ENCODE data around the gene UROC1.
A peak's percentile ranks its signal among the peaks of the same experiment; 100 is the strongest.

The UROC1 gene

GRCh38 chr3:126530171-126531050, 12.8 kb upstream of the UROC1 start:
- peak in 1 of 2 donors; percentile 42 for DNase-seq

- DNase-seq: no peak
These were observed 12.1 kb upstream of the UROC1 start for GRCh38 chr3:126529585-126530170.

GRCh38 chr3:126528800-126529541, 11.4 kb upstream of the UROC1 start:
- no peak for DNase-seq

GRCh38 chr3:126528419-126528799, 10.8 kb upstream of the UROC1 start:
- DNase-seq: no peak

GRCh38 chr3:126527455-126528211, 10.1 kb upstream of the UROC1 start:
- no peak for DNase-seq

- no peak for DNase-seq
These were observed 9.4 kb upstream of the UROC1 start for GRCh38 chr3:126527006-126527405.

GRCh38 chr3:126526668-126527005, 9.1 kb upstream of the UROC1 start:
- no peak for DNase-seq

GRCh38 chr3:126525853-126526667, 8.5 kb upstream of the UROC1 start:
- no peak for DNase-seq

- no peak for DNase-seq
These were observed 7.7 kb upstream of the UROC1 start for GRCh38 chr3:126525091-126525852.

GRCh38 chr3:126524429-126524988, 6.9 kb upstream of the UROC1 start:
- DNase-seq: no peak

- peak in 1 of 2 donors; percentile 26 for DNase-seq
These were observed 6.3 kb upstream of the UROC1 start, which contains the start of gene CHST13 for GRCh38 chr3:126523745-126524428. Gene CHST13 (plus strand): TSS chr3:126524155. CDS start chr3:126524333, 178 bp downstream.

GRCh38 chr3:126522363-126522788, 4.8 kb upstream of the UROC1 start:
- DNase-seq: peak; percentile 22 to 38

GRCh38 chr3:126521122-126521891, 3.7 kb upstream of the UROC1 start:
- DNase-seq: no peak

- no peak for DNase-seq
These were observed 2.2 kb upstream of the UROC1 start for GRCh38 chr3:126519506-126520455.

GRCh38 chr3:126518779-126519177, 1.2 kb upstream of the UROC1 start:
- no peak for DNase-seq

- DNase-seq: no peak
These were observed 609 bp upstream of the UROC1 start for GRCh38 chr3:126517986-126518778.

- DNase-seq: no peak
These were observed 660 bp downstream of the UROC1 start for GRCh38 chr3:126516936-126517290.
